Lung (tissue), 12 donors: ENCODE results near the gene HSBP1L1. TPM values are rescaled to one million over a fixed set of nuclear protein-coding genes. Genes with fewer than 3 reads are reported as not detected.

Experiments
- ATAC-seq: fragments of 200-7000 bp; cut with Tn5 transposase; one replicate; pipeline ENCODE4 v1.9.1; 2020; ENCODE audit warnings: moderate number of reproducible peaks; ENCODE audit not compliant: insufficient read depth, low FRiP score
- DNase-seq, 3 donors: peaks; one replicate each; pipeline ENCODE4 v3.0.0-alpha.2; 2013 to 2017
- H3K27ac ChIP-seq, 2 donors: one replicate each; pipeline ENCODE4 v1.5.1; 2013; ENCODE audit warnings: mild to moderate bottlenecking in 2 of 2, moderate library complexity in 2 of 2, control low read depth in 1 of 2, inconsistent platforms in 1 of 2, low read depth in 1 of 2, low read length in 1 of 2
- H3K27me3 ChIP-seq, 3 donors: one replicate each; pipeline ENCODE4 v1.5.1; 2013; ENCODE audit warnings: low read length in 2 of 3; ENCODE audit not compliant: control insufficient read depth in 3 of 3, insufficient read depth in 3 of 3
- H3K36me3 ChIP-seq, 4 donors: one replicate each; pipeline ENCODE4 v1.5.1; 2013; ENCODE audit warnings: low read length in 4 of 4, mild to moderate bottlenecking in 1 of 4, moderate library complexity in 1 of 4; ENCODE audit not compliant: control insufficient read depth in 4 of 4, insufficient read depth in 4 of 4
- H3K4me1 ChIP-seq, 5 donors: one replicate each; pipeline ENCODE4 v1.5.1; 2013; ENCODE audit warnings: low read length in 5 of 5, mild to moderate bottlenecking in 2 of 5, moderate library complexity in 1 of 5; ENCODE audit not compliant: control insufficient read depth in 5 of 5, insufficient read depth in 5 of 5
- H3K4me3 ChIP-seq: one replicate; pipeline ENCODE4 v1.5.1; 2013; ENCODE audit warnings: mild to moderate bottlenecking, control low read depth, moderate library complexity
- H3K9ac ChIP-seq, 2 donors: one replicate each; pipeline ENCODE4 v1.5.1; 2013; ENCODE audit warnings: low read length in 2 of 2, control low read depth in 1 of 2; ENCODE audit not compliant: insufficient read depth in 1 of 2
- H3K9me3 ChIP-seq, 4 donors: one replicate each; pipeline ENCODE4 v1.5.1; 2013; ENCODE audit warnings: low read length in 3 of 4, mild to moderate bottlenecking in 1 of 4, moderate library complexity in 1 of 4; ENCODE audit not compliant: control insufficient read depth in 4 of 4, insufficient read depth in 3 of 4
- CTCF ChIP-seq: IDR thresholded peaks from 2 replicates; pipeline ENCODE4 v1.5.1; 2012; ENCODE audit warnings: mild to moderate bottlenecking; ENCODE audit errors: control extremely low read depth, extremely low read depth
- WGBS, 2 donors: extraction: QIAGEN DNeasy Blood & Tissue Kit; methylation state at CpG; one replicate each; pipeline ENCODE4 v1.1.7; 2013; 5-methylcytosine and 5-hydroxymethylcytosine counted together
- polyA plus RNA-seq, 2 donors: library from polyadenylated mRNA; stranded (reverse); fragments of 200-250 nt; gene quantifications; one replicate each; pipeline ENCODE4 v1.2.1, GENCODE V29; 2013
- total RNA-seq, 2 donors: library from RNA; depleted of rRNA in 1 of 2; stranded (reverse); fragments of >200 nt in 1 of 2; gene quantifications; one replicate each; pipeline ENCODE4 v1.2.1, GENCODE V29; 2014 to 2021
- donor health status: control.
- donor health status: control.
- donor health status: Bipolar disorder and iron deficiency.
- donor health status: healthy.
- donor health status: DM: yes; HTN: yes; CAD: no.

The HSBP1L1 gene
- total and polyA plus RNA-seq, 4 donors, result 23.2 to 80.9 (median 34.3) TPM

GRCh38 chr18:79937103-79937860, 27.2 kb upstream of the HSBP1L1 start:
- 96 to 98% methylated on average over 25 of the region's 25 CpGs for WGBS, 2 donors

GRCh38 chr18:79938196-79938595, 26.2 kb upstream of the HSBP1L1 start:
- H3K27ac ChIP-seq, result peak overlapping the region in 1 of 2 donors; percentile 66
- H3K4me3 ChIP-seq, result no peak overlapping the region
- no peak for ATAC-seq
- TF ChIP-seq CTCF, result no peak
- peaks cover 3 to 54% (median 35%) of the 10 kb centered on the region in 4 donors for H3K36me3 ChIP-seq
- H3K9ac ChIP-seq, result no peak overlapping the region
- peaks cover 0 to 3% (median 0%) of the 10 kb centered on the region in 5 donors for H3K4me1 ChIP-seq
- H3K9me3 ChIP-seq, result peaks cover 0 to 8% (median 3%) of the 10 kb centered on the region in 4 donors
- WGBS, 2 donors, result 92 to 93% methylated on average over 9 of the region's 9 CpGs
- H3K27me3 ChIP-seq, result no peaks in the 10 kb centered on the region
- DNase-seq, result no peak

More at GRCh38 chr18:79937103-79937860, 27.2 kb upstream of the HSBP1L1 start:
- H3K36me3 ChIP-seq, result peaks cover 2 to 47% (median 31%) of the 10 kb centered on the region in 4 donors
- no peak overlapping the region for H3K27ac ChIP-seq
- ATAC-seq, result no peak
- H3K4me1 ChIP-seq, result peaks cover 0 to 3% (median 0%) of the 10 kb centered on the region in 5 donors
- TF ChIP-seq CTCF, result no peak
- DNase-seq, result peak in 1 of 3 donors; percentile 10
- peaks cover 0 to 8% (median 3%) of the 10 kb centered on the region in 4 donors for H3K9me3 ChIP-seq
- H3K9ac ChIP-seq, result no peak overlapping the region
- no peak overlapping the region for H3K4me3 ChIP-seq
- H3K27me3 ChIP-seq, result no peaks in the 10 kb centered on the region

GRCh38 chr18:79939096-79939495, 25.3 kb upstream of the HSBP1L1 start:
- WGBS, 2 donors, result 64 to 84% methylated on average over 5 of the region's 5 CpGs
- TF ChIP-seq CTCF, result no peak
- H3K9me3 ChIP-seq, result peaks cover 0 to 5% (median 0%) of the 10 kb centered on the region in 4 donors
- H3K4me3 ChIP-seq, result no peak overlapping the region
- ATAC-seq (no peak), DNase-seq (no peak)
- H3K27me3 ChIP-seq, result no peaks in the 10 kb centered on the region
- peaks cover 0 to 3% (median 0%) of the 10 kb centered on the region in 5 donors for H3K4me1 ChIP-seq
- no peak overlapping the region for H3K9ac ChIP-seq
- H3K27ac ChIP-seq, result no peak overlapping the region
- peaks cover 3 to 51% (median 34%) of the 10 kb centered on the region in 4 donors for H3K36me3 ChIP-seq
